SK-N-SH (cell line): ENCODE data around the gene CALN1.

ENCODE experiments used
- CTCF ChIP-seq: fragments of 200-600 bp; sonication (generic); IDR thresholded peaks from 2 replicates; pipeline ENCODE4 v1.6.1; 2017; ENCODE audit warnings: antibody characterized with exemption, mild to moderate bottlenecking, moderate library complexity
- MAX ChIP-seq: IDR thresholded peaks from 2 replicates; pipeline ENCODE4 v1.4.0; 2012; ENCODE audit warnings: low read depth
- POLR2AphosphoS5 ChIP-seq: IDR thresholded peaks from 2 replicates; pipeline ENCODE4 v1.6.1; 2012; ENCODE audit warnings: low read depth, low read length
- USF1 ChIP-seq: IDR thresholded peaks from 2 replicates; pipeline ENCODE4 v1.4.0; 2012; ENCODE audit warnings: low read depth, borderline replicate concordance

GRCh38 chr7:71829515-71829914, 582.6 kb downstream of the CALN1 start:
- no peak for TF ChIP-seq MAX
- TF ChIP-seq CTCF, result no peak
- no peak for TF ChIP-seq POLR2AphosphoS5
- TF ChIP-seq USF1, result no peak
